Muscle layer of colon (tissue), 2 donors: ENCODE results near the gene MCTP2.

Experiments used
- H3K27ac ChIP-seq: one replicate; pipeline ENCODE4 v1.7.0; 2013; ENCODE audit warnings: low read depth, mild to moderate bottlenecking, low read length, moderate library complexity
- H3K27me3 ChIP-seq, 2 donors: one replicate each; pipeline ENCODE4 v1.7.0; 2013; ENCODE audit warnings: low read length in 2 of 2, mild to moderate bottlenecking in 2 of 2; ENCODE audit not compliant: insufficient read depth in 2 of 2, control insufficient read depth in 1 of 2
- H3K36me3 ChIP-seq: one replicate; pipeline ENCODE4 v1.7.0; 2013; ENCODE audit warnings: mild to moderate bottlenecking, low read length; ENCODE audit not compliant: insufficient read depth
- H3K4me1 ChIP-seq: one replicate; pipeline ENCODE4 v1.7.0; 2013; ENCODE audit warnings: mild to moderate bottlenecking, low read length; ENCODE audit not compliant: insufficient read depth
- H3K4me3 ChIP-seq, 2 donors: one replicate each; pipeline ENCODE4 v1.7.0; 2013; ENCODE audit warnings: low read length in 2 of 2, low read depth in 1 of 2, mild to moderate bottlenecking in 1 of 2, moderate library complexity in 1 of 2
- H3K9ac ChIP-seq: one replicate; pipeline ENCODE4 v1.7.0; 2013; ENCODE audit warnings: low read length
- H3K9me3 ChIP-seq: one replicate; pipeline ENCODE4 v1.7.0; 2013; ENCODE audit warnings: mild to moderate bottlenecking, low read length
- donor health status: abdominal sarcoma.
- donor health status: Adenocarcinoma of cecum.

Gene MCTP2

DNA sequence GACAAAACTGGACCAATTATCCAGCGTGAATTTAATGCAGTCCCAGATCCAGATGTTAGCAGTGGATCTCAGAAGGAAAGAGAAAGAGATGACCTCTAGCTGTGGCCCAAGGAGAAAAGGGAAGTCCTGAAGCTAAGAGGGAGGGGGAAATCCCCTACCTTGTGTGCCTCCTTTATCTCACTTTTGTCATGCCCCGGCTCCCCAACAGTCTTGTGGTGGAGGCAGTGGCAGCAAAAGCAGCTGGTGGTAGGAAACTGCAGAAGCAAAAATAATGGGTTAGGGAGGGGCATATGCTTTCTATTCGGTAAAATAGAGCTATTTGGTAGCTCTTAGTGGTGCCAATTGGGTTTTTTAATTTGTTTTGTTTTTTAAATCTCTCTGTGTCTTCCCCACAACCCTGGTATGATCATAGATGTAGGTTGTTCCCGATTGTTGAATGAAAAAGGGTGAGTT is 56.5 kb downstream of the MCTP2 start:
- no peaks in the 10 kb centered on the region for H3K4me1 ChIP-seq
- no peak overlapping the region for H3K9ac ChIP-seq
- no peaks in the 10 kb centered on the region for H3K9me3 ChIP-seq
- no peaks in the 10 kb centered on the region for H3K27me3 ChIP-seq
- no peak overlapping the region for H3K4me3 ChIP-seq
- H3K36me3 ChIP-seq = no peaks in the 10 kb centered on the region
- H3K27ac ChIP-seq = no peak overlapping the region

DNA sequence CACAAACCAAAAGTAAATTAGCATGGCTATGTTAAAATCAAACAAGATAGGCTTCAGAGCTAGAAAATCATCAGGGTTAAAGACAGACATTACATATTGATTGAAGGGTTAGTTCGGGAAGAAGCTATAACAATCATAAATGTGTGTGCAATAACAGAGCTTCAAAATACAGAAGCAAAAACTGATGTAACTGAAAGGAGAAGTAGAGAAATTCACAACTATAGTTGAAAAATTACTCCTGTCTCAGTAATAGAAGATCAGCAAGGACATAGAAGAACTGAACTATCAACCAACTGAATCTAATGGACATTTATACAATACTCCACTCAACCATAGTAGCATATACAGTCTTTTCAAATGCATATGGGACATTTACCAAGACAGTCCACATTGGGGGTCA is 59.4 kb downstream of the MCTP2 start:
- Histone ChIP-seq H3K4me3 (no peak overlapping the region), H3K36me3 (no peaks in the 10 kb centered on the region), H3K9me3 (no peaks in the 10 kb centered on the region), H3K4me1 (no peaks in the 10 kb centered on the region), H3K27me3 (no peaks in the 10 kb centered on the region), H3K9ac (no peak overlapping the region), H3K27ac (no peak overlapping the region)

DNA sequence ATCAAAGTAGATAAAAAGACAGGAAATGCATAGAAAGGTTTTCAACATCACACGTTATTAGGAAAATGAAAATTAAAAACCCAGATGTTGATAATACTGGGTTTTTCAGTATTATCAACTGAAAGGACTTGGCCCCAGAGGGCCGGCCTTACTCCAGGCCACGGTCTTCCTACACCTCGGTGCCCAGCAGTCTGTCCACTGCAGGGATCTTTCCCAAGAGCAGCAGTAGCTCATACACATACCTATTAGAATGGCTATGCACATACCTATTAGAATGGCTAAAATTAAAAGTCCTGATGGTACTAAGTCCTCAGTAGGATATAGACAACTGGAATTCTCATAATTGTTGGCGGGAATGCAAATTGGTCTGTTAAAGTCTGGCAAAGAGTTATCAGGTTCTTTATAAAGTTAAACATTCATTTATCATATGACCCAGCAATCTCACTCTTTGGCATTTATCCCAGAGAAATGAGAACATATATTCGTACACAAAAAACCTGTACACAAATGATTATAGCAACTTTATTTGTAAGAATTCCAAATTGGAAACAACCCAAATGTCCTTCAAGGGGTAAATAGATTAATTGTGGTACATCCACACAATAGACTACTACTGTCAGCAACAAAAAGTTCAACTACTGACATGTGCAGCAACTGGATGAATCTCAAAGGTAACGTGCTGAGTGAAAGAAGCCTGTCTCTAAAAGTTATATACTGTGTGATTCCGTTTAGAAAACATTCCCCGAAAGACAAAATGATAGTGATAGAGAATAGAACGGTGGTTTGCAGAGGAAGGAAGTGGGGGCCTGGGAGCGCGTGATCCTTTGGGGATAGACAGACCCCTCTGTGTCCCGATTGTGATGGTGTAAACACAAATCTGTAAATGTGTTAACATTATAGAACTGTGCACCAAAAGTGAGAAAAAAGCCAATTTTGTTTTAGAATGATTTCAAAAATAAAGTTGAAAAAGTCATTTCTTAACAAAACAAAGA is 62.3 kb downstream of the MCTP2 start:
- Histone ChIP-seq H3K27ac (no peak overlapping the region), H3K36me3 (no peaks in the 10 kb centered on the region), H3K9me3 (no peaks in the 10 kb centered on the region), H3K4me3 (no peak overlapping the region), H3K27me3 (no peaks in the 10 kb centered on the region), H3K4me1 (no peaks in the 10 kb centered on the region), H3K9ac (no peak overlapping the region)

DNA sequence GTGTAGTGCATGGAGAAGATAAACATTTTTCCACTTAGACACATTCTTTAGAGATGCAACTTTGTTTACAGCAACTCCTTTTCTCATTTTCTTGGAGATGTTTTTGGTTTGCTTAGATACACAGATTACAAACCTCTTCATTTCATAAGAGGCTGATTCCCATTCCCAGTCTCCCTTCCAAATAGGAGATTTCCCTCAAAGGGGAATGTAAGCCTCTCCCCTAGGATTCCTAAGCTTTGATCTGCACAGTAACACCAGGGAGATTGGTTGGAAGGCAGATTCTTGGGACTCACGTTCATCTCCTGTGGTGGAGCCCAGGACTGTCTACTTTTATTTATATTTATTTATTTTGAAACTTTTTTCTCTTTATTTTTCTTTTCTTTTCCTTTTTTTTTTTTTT is 63.2 kb downstream of the MCTP2 start:
- H3K27me3 ChIP-seq = no peaks in the 10 kb centered on the region
- no peaks in the 10 kb centered on the region for H3K4me1 ChIP-seq
- no peak overlapping the region for H3K4me3 ChIP-seq
- H3K36me3 ChIP-seq = no peaks in the 10 kb centered on the region
- no peak overlapping the region for H3K27ac ChIP-seq
- no peak overlapping the region for H3K9ac ChIP-seq
- no peaks in the 10 kb centered on the region for H3K9me3 ChIP-seq

DNA sequence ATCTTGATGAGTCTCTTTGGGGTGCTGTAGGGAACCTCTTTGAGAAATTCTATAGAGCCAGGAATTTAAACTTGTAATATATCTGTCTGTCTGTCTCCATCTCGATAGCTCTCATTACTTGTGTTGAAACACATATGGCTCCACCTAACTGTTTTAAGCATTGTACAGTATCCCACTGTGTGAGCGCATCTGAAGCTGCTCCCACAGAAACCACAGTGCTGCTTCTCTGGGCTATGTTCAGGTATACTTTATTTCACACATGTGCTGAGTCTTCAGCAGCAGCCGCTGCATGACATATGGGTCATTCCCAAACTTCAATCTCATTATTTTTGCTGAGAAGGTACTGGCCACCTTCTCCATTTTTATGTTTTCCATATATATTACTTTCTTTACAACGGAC is 63.9 kb downstream of the MCTP2 start:
- H3K27ac ChIP-seq = no peak overlapping the region
- no peak overlapping the region for H3K4me3 ChIP-seq
- no peaks in the 10 kb centered on the region for H3K27me3 ChIP-seq
- H3K9ac ChIP-seq = no peak overlapping the region
- no peaks in the 10 kb centered on the region for H3K4me1 ChIP-seq
- no peaks in the 10 kb centered on the region for H3K9me3 ChIP-seq
- H3K36me3 ChIP-seq = no peaks in the 10 kb centered on the region

DNA sequence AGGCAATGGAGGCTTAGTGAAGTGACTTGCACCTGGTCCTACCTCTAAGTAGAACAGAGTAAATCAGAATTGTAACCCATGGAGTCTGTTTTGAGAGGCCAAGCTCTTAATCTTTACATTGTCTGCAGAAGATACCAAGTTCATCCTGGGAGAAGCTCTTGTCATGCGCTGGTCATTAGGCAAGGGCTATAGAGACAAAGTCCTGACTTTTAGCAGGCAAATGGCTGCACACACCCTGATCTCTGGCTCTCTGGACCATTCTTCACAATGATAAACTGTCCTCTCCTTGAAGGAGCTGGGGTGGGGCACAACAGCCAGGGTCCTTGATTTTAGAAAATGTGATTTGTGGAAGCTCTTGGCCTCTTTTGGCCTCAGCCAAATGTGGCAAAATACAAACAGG is 65.4 kb downstream of the MCTP2 start:
- H3K9me3 ChIP-seq = no peaks in the 10 kb centered on the region
- no peaks in the 10 kb centered on the region for H3K27me3 ChIP-seq
- H3K9ac ChIP-seq = no peak overlapping the region
- H3K27ac ChIP-seq = no peak overlapping the region
- no peak overlapping the region for H3K4me3 ChIP-seq
- no peaks in the 10 kb centered on the region for H3K36me3 ChIP-seq
- H3K4me1 ChIP-seq = no peaks in the 10 kb centered on the region

DNA sequence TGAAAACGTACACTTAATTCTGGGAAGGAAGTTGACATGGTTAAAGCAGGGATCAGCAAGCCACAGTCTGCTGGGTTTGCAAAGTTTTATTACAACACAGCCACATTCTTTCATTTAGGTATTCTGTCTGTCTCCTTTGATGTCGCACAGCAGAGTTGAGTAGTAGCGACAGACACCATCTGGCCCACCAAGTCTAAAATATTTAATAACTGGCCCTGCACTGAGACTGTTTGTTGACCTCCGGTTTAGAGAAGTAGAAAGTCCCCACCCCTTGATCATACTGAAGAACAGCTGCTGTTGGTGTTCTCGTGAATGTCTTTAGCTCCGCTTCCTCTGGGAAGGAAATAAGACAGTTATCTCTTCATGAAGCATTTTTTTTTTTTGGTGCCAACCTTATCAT is 66.2 kb downstream of the MCTP2 start:
- Histone ChIP-seq H3K4me1 (no peaks in the 10 kb centered on the region), H3K4me3 (no peak overlapping the region)

DNA sequence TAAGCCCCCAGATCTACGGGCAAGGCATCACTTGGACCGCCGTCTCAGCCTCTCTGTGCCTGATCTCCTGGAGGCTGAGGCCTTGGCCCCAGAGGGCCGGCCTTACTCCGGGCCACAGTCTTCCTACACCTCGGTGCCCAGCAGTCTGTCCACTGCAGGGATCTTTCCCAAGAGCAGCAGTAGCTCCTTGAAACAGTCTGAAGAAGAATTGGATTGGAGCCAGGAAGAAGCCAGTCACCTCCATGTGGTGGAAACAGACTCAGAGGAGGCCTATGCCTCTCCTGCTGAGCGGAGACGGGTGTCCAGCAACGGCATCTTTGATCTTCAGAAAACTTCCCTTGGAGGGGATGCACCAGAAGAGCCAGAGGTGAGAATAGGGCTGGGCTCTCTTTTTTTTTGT is 67.0 kb downstream of the MCTP2 start:
- H3K4me3 ChIP-seq = no peak overlapping the region
- H3K9me3 ChIP-seq = no peaks in the 10 kb centered on the region
- H3K9ac ChIP-seq = no peak overlapping the region
- no peak overlapping the region for H3K27ac ChIP-seq
- H3K36me3 ChIP-seq = no peaks in the 10 kb centered on the region
- H3K4me1 ChIP-seq = no peaks in the 10 kb centered on the region
- H3K27me3 ChIP-seq = no peaks in the 10 kb centered on the region

More for the DNA sequence above, 66.2 kb downstream of the MCTP2 start:
- H3K9ac ChIP-seq = no peak overlapping the region
- no peak overlapping the region for H3K27ac ChIP-seq
- no peaks in the 10 kb centered on the region for H3K9me3 ChIP-seq
- H3K36me3 ChIP-seq = no peaks in the 10 kb centered on the region
- no peaks in the 10 kb centered on the region for H3K27me3 ChIP-seq

DNA sequence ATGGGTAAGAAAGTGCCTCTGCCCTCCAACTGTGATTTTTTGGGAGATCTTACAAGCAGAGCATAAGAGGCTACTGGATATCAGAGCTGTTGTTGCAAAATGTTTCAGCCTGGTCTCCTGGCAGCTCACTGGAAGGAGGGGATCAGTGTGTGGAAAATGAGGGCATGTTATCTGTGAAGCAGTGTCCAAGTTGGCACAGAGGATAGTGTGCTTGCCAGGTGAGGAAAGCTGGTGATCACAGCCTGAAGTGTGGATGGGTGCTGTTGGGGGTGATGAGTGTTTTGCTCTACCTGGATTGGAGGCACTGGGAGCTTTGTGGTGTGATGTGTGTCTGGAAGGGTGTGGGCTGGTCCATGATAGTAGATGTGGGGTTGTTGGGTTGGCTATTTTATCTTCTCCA is 69.3 kb downstream of the MCTP2 start:
- no peaks in the 10 kb centered on the region for H3K36me3 ChIP-seq
- H3K27ac ChIP-seq = no peak overlapping the region
- H3K9ac ChIP-seq = no peak overlapping the region

DNA sequence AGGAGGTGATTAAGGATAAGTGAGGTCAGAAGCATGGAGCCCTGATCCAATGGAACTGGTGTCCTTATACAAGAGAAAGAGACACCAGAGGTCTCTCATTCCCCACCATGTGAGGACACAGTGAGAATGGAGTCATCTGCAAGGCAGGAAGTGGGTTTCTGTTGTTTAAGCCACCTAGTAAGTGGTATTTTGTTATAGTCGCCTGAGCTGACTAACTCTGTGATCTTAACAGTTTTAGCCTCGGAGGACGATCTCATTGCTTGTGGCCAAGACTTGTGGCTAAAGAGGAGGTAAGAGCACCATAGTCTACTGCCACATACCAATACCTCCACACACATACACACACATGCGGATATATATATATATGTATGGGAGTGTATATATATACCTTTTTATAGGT is 73.8 kb downstream of the MCTP2 start:
- H3K27me3 ChIP-seq = no peaks in the 10 kb centered on the region
- H3K4me1 ChIP-seq = no peaks in the 10 kb centered on the region
- H3K36me3 ChIP-seq = no peaks in the 10 kb centered on the region
- no peak overlapping the region for H3K9ac ChIP-seq
- H3K9me3 ChIP-seq = no peaks in the 10 kb centered on the region
- no peak overlapping the region for H3K4me3 ChIP-seq
- H3K27ac ChIP-seq = no peak overlapping the region

More for the DNA sequence above, 69.3 kb downstream of the MCTP2 start:
- Histone ChIP-seq H3K4me3 (no peak overlapping the region), H3K4me1 (no peaks in the 10 kb centered on the region), H3K27me3 (no peaks in the 10 kb centered on the region), H3K9me3 (no peaks in the 10 kb centered on the region)

DNA sequence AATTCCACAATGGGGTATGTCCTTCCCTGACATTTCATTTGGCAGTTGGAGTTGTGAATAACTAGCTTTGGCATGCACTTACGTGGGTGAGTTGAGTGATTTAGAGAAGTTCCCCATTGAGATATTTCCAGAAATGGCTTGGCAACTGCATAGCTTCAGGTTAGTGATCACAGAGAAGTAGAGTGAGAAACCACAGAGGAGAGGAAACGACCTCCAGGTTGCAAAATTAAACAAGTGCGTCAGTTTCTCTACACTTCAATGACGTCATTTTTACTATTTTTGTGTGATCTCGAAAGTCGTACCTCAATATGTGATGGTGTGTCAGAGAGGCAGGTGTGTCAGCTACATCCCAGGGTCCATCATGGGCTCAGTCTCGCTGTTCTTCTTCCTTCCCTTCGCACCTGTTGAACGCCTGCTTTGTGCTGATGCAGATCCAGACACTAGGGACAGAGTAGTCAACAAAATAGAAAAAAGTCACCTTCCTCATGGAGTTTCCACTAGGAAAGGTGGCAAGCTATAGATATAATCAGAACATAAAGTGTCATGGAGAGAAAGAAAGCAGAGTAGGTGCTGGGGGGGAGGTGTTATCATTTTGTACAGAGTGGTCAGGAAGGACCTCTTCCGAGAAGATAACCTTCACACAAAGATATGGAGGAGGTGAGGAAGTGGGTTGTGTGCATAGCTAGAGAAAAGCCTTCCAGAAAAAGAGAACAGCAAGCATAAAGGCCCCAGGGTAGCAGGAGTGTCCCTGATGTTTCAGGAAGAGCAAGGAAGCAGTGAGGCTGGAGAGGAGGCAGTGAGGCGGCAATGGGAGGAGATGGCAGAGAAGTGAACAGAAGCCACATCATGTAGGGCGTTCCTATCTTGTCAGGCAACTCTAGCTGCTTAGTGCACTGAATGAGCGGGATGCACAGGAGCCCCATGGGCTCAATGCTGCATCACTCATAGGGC is 75.6 kb downstream of the MCTP2 start:
- Histone ChIP-seq H3K27ac (no peak overlapping the region), H3K4me1 (no peaks in the 10 kb centered on the region), H3K9ac (no peak overlapping the region), H3K36me3 (no peaks in the 10 kb centered on the region), H3K4me3 (no peak overlapping the region), H3K27me3 (no peaks in the 10 kb centered on the region), H3K9me3 (no peaks in the 10 kb centered on the region)
